Stimulated activated naive B cell treated with anti-CD40 and anti-IgM and Interleukin-4, amounts not matched to agents 10 μg/mL and 1 μg/mL and 100 μg/mL, for 72 hours (primary cell): Measurements from ENCODE around the gene KLK3.
A peak's percentile ranks its signal among the peaks of the same experiment; 100 is the strongest.
"Not testable (repeated sequence)": the region's sequence is repeated elsewhere in the genome, so short reads cannot be mapped to it uniquely, and the experiment has no call there.

Source experiments
- ATAC-seq, 2 donors: fragments of 150-1000 bp; cut with Tn5 transposase; replicated peaks; 2 replicates each; pipeline ENCODE4 v1.10.0; 2021; ENCODE audit warnings: moderate library complexity in 1 of 2
- DNase-seq: peaks from one replicate; pipeline ENCODE4 v3.0.0; 2021
- H3K27ac Mint-ChIP-seq: one replicate; pipeline ENCODE4 v1.8.0; 2022; ENCODE audit warnings: mild to moderate bottlenecking, mixed read lengths
- H3K27me3 Mint-ChIP-seq, 2 donors: one replicate each; pipeline ENCODE4 v1.8.0; 2022; ENCODE audit warnings: mixed read lengths in 2 of 2
- H3K36me3 Mint-ChIP-seq, 2 donors: one replicate each; pipeline ENCODE4 v1.8.0; 2022; ENCODE audit warnings: mixed read lengths in 2 of 2, mild to moderate bottlenecking in 1 of 2
- H3K4me1 Mint-ChIP-seq, 2 donors: one replicate each; pipeline ENCODE4 v1.8.0; 2022; ENCODE audit warnings: mixed read lengths in 2 of 2, mild to moderate bottlenecking in 1 of 2
- H3K4me3 Mint-ChIP-seq, 2 donors: one replicate each; pipeline ENCODE4 v1.8.0; 2022; ENCODE audit warnings: mild to moderate bottlenecking in 2 of 2, mixed read lengths in 2 of 2, moderate library complexity in 1 of 2
- H3K9me3 Mint-ChIP-seq, 2 donors: one replicate each; pipeline ENCODE4 v1.8.0; 2022; ENCODE audit warnings: mixed read lengths in 2 of 2, mild to moderate bottlenecking in 1 of 2

The KLK3 gene

DNA sequence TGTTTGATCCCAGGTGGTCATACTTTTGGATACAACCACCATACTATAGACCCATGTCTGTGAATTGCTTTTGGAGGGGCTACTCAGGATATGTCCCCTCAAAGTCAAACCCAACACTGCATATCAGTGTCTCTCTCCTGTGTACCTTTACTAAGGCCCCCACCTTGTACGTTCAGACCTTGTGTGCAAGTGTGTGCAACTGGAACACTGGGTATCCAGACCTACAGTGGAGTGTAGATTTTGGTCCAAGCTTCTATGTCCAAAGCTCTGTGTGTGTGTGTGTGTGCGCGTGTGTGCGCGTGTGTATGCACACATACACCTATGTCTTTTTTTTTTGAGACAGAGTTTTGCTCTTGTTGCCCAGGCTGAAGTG lies 36.5 kb downstream of the KLK3 start:
- Mint-ChIP-seq H3K27ac (no peak overlapping the region), H3K27me3 (peaks cover 32 to 33% of the 10 kb centered on the region in 2 donors), H3K36me3 (peaks cover 1 to 9% of the 10 kb centered on the region in 2 donors), H3K4me1 (peaks cover 22 to 44% of the 10 kb centered on the region in 2 donors), H3K9me3 (peaks cover 4 to 6% of the 10 kb centered on the region in 2 donors), H3K4me3 (no peak overlapping the region)
- ATAC-seq (peak in 1 of 2 donors; percentile 36), DNase-seq (no peak)

DNA sequence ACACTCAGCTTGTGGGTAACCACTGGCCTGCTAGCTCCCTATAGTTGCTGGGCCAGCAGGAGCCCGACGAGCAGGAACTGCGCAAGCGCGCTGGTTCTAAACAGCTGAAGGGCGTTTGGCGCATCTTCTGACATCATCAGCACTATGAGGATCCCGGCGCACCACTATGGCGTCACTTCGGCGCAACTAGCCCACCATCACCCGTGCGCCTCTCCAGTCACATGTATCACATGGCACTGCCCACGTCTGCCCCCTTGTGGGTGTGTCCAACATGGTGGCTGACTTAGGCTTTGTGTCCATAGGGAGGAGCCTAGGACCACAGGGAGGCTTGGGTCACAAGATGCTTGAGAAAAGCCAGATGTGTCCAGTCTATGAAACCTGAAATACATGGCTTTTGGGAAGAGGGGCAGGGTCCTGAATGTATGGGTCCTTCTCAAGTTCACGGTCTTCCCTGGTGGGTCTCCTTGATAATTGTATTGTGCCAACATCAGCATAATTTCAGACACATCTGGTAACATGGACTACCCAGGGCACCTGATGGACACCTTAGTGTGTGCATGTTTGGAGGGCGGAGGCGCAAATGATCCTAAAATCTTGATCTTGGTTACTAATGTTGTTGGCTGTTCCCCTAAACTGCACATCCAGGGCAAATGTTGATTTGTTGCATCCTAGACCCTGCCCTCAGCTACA lies 38.5 kb downstream of the KLK3 start:
- no peak overlapping the region for H3K27ac Mint-ChIP-seq
- no peak for DNase-seq
- H3K27me3 Mint-ChIP-seq, result peaks cover 22 to 27% of the 10 kb centered on the region in 2 donors
- ATAC-seq, result no peak
- H3K36me3 Mint-ChIP-seq, result peaks cover 1 to 10% of the 10 kb centered on the region in 2 donors
- peaks cover 4 to 14% of the 10 kb centered on the region in 2 donors for H3K9me3 Mint-ChIP-seq
- H3K4me3 Mint-ChIP-seq, result no peak overlapping the region
- peaks cover 37 to 63% of the 10 kb centered on the region in 2 donors for H3K4me1 Mint-ChIP-seq

DNA sequence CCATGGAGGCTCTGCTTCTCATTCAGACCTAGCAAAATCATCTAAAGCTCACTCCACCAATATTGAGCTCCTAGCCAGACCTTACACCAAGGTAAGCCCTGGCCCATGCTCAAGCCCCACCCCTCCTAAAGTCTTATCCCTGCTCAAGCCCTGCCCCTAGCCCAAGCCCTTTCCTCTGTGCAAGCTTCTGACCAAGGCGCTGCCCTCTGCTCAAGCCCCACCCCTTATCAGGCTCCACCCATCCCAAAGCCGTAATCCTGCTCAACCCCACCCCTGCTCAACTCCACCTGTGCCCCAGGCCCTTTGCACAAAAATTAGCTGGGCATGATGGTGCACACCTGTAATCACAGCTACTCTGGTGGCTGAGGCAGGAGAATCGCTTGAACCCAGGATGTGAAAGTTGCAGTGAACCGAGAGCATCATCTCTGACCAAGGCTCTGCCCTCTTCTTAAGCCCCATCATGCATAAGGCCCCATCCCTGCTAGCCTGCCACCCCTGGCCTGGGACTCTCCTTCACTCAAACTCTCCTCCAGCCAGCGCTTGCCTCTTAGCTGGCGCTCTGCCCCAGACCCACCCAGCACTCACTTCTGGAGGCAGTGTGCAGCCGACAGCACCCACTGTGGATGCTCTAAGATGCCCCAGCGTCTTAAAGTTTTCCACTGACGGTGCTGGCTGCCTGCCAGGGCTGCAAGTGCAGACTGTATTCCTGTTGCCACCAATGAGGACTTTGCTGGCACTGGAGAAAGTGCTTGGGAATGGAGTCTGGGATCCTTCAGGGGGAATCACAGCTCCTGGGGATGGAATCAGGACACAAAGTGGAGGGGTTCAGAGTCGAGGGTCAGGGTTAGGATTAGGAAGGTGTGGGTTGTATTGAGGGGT lies 40.0 kb downstream of the KLK3 start:
- peaks cover 17 to 24% of the 10 kb centered on the region in 2 donors for H3K27me3 Mint-ChIP-seq
- H3K36me3 Mint-ChIP-seq, result peaks cover 1 to 10% of the 10 kb centered on the region in 2 donors
- ATAC-seq (no peak), DNase-seq (no peak)
- H3K4me3 Mint-ChIP-seq, result no peak overlapping the region
- peak overlapping the region; percentile 65 for H3K27ac Mint-ChIP-seq
- H3K9me3 Mint-ChIP-seq, result peaks cover 4 to 14% of the 10 kb centered on the region in 2 donors
- H3K4me1 Mint-ChIP-seq, result peaks cover 40 to 74% of the 10 kb centered on the region in 2 donors

DNA sequence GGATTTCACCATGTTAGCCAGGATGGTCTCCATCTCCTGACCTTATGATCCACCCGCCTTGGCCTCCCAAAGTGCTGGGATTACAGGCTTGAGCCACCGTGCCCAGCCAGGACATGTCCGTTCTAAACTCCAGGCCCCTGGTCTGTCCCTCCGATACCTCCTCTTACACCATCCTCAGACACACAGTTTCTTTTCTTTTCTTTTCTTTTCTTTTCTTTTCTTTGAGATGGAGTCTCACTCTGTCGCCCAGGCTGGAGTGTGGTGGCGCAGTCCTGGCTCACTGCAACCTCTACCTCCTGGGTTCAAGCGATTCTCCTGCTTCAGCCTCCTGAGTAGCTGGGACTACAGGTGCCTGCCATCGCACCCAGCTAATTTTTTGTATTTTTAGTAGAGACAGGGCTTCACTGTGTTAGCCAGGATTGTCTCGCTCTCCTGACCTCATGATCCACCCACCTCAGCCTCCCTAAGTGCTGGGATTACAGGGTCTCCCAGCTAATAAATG lies 41.4 kb downstream of the KLK3 start:
- H3K4me1 Mint-ChIP-seq, result peaks cover 34 to 64% of the 10 kb centered on the region in 2 donors
- H3K4me3 Mint-ChIP-seq, result peak overlapping the region; percentile 15 to 24
- DNase-seq, H3K36me3 Mint-ChIP-seq, ATAC-seq: not testable (repeated sequence)
- peaks cover 17 to 24% of the 10 kb centered on the region in 2 donors for H3K27me3 Mint-ChIP-seq
- peaks cover 4 to 14% of the 10 kb centered on the region in 2 donors for H3K9me3 Mint-ChIP-seq
- H3K27ac Mint-ChIP-seq, result peak overlapping the region; percentile 95

DNA sequence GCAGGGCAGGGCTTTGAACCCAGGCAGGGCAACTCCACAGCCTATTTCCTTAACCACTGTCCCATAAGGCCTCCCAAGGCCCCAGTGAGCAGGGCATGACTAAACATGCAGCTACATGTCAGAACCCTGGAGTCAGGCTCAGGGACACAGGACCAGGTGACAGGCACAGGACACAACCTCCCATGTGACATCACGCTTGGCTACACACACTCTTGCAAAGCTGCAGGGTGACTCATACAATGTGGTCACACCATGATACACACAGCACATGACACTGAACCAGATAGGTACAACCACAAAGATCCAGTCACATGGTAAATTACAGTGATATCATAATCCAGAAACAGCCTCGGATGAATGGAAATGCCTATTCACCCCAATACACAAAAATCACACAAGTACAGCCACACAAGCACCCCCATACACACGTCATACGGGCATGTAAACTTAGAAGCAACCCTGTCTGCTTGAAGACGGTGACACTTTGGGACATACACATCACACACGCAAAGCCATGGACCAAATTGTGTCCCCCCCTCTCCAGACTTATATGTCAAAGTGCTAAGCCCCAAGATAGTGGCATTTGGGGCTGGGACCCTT lies 42.0 kb downstream of the KLK3 start:
- Mint-ChIP-seq H3K27ac (peak overlapping the region; percentile 95), H3K4me3 (peak overlapping the region; percentile 9 to 33), H3K27me3 (peaks cover 17 to 24% of the 10 kb centered on the region in 2 donors), H3K36me3 (peaks cover 1 to 10% of the 10 kb centered on the region in 2 donors), H3K9me3 (peaks cover 4 to 14% of the 10 kb centered on the region in 2 donors), H3K4me1 (peaks cover 29 to 59% of the 10 kb centered on the region in 2 donors)
- DNase-seq, result peak; percentile 84
- ATAC-seq, result peak; percentile 98

DNA sequence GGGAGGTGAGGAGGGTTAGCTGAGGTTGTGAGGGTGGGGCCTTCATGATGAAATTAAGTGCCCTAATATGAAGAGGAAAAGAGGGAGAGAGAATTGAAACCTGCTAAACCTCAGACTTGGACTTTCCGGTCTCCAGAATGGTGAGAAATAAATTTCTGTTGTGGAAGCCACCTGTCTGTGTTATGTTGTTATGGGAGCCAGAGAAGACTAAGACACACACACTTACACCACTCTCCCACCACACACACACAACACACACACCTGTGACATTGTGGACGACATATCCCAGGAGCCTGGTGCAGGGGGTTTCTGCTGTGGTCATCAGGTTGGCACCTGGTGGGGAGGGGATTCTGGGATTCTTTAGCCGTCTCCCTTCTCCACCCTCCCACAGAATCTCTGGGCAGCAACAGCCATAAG lies 42.5 kb downstream of the KLK3 start:
- Mint-ChIP-seq H3K27me3 (peaks cover 17 to 24% of the 10 kb centered on the region in 2 donors), H3K9me3 (peaks cover 4 to 14% of the 10 kb centered on the region in 2 donors), H3K36me3 (peaks cover 1 to 10% of the 10 kb centered on the region in 2 donors), H3K27ac (peak overlapping the region; percentile 95), H3K4me3 (peak overlapping the region; percentile 9 to 33), H3K4me1 (peaks cover 29 to 54% of the 10 kb centered on the region in 2 donors)
- peak; percentile 37 to 45 for ATAC-seq
- no peak for DNase-seq

DNA sequence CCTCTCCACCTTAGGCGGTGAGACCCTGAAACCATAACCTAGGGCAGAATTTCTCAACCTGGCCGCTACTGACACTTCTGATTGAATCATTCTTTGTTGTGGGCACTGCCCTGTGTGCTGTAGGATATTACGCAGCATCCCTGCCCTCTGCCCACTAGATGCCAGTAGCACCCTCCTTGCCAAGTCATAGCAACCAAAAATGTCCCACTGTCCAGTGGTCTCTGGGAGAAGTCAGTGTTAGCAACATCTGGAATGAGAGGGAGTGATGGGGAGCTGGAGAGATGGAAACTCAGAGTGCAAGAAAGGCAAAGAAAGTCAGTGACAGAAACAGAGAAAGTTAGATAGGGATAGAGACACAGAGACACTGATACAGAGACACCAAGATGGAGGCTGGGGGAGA lies 42.9 kb downstream of the KLK3 start:
- H3K4me1 Mint-ChIP-seq, result peaks cover 27 to 50% of the 10 kb centered on the region in 2 donors
- H3K27ac Mint-ChIP-seq, result peak overlapping the region; percentile 95

DNA sequence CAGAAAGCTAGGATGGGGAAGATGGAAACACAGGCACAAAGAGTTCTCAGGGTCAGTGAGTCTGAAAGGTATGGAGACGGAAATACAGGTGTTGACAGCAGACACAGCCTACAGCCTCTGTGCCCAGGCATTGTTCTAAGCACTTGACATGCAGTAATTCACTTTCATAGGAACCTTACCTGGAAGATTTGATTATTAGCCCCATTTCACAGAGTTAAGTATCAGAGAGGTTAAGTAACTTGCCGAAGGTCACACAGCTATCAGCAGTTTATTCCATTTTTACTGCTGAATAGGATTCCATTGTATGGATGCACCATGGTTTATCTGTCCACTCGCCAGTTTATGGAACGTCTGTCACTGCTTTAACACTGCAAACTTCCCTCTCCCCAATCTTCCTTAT lies 43.3 kb downstream of the KLK3 start:
- Mint-ChIP-seq H3K4me1 (peaks cover 27 to 49% of the 10 kb centered on the region in 2 donors), H3K4me3 (no peak overlapping the region), H3K27ac (peak overlapping the region; percentile 95), H3K36me3 (peaks cover 1 to 10% of the 10 kb centered on the region in 2 donors), H3K27me3 (peaks cover 21 to 24% of the 10 kb centered on the region in 2 donors), H3K9me3 (peaks cover 4 to 14% of the 10 kb centered on the region in 2 donors)
- no peak for DNase-seq
- ATAC-seq, result no peak

More for the DNA sequence above, 42.9 kb downstream of the KLK3 start:
- Mint-ChIP-seq H3K4me3 (no peak overlapping the region), H3K27me3 (peaks cover 17 to 24% of the 10 kb centered on the region in 2 donors), H3K36me3 (peaks cover 1 to 10% of the 10 kb centered on the region in 2 donors), H3K9me3 (peaks cover 4 to 14% of the 10 kb centered on the region in 2 donors)
- ATAC-seq, result no peak
- no peak for DNase-seq

DNA sequence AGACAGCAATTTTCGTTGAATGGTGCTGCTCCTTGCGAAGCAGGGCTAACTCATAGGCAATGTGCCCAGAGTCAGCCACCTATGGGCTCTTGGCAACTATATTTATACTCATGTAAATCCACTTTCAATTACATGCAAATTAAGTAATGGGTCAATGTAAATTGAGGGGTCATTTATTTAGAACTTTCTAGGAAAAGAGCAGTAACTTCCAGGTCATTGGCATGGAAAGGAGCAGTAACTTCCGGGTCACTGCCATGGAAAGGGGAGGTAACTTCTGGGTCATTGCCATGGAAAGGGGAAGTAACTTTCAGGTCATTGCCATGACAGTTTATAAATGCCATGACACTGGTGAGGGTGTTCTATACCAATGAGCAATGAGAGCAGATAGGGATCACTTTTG lies 44.9 kb downstream of the KLK3 start:
- Mint-ChIP-seq H3K27me3 (peaks cover 19 to 22% of the 10 kb centered on the region in 2 donors), H3K4me1 (peaks cover 25 to 43% of the 10 kb centered on the region in 2 donors), H3K27ac (no peak overlapping the region), H3K4me3 (no peak overlapping the region), H3K9me3 (peaks cover 4 to 14% of the 10 kb centered on the region in 2 donors), H3K36me3 (peaks cover 0 to 10% of the 10 kb centered on the region in 2 donors)
- ATAC-seq, result no peak
- DNase-seq, result no peak

DNA sequence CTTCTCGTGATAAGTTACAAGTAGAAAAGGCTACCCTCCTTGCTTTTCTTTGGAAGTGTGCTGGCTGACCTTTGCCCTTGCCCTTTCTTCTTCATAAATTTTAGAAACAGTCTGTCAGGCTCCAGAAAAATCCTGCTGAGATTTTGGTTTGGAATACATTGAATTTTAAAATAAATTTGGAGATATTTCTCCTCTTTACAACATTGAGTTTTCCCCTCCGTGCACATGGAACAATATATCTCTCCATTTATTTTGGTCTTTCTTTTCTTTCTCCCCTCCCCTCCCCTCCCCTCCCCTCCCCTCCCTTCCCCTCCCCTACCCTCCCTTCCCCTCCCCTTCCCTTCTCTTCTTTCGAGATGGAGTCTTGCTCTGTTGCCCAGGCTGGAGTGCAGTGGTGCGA lies 47.9 kb downstream of the KLK3 start:
- DNase-seq (no peak), ATAC-seq (no peak)
- Mint-ChIP-seq H3K27me3 (peaks cover 16 to 30% of the 10 kb centered on the region in 2 donors), H3K36me3 (no peaks in the 10 kb centered on the region), H3K27ac (no peak overlapping the region), H3K4me1 (peaks cover 6 to 15% of the 10 kb centered on the region in 2 donors), H3K9me3 (peaks cover 0 to 3% of the 10 kb centered on the region in 2 donors), H3K4me3 (no peak overlapping the region)

DNA sequence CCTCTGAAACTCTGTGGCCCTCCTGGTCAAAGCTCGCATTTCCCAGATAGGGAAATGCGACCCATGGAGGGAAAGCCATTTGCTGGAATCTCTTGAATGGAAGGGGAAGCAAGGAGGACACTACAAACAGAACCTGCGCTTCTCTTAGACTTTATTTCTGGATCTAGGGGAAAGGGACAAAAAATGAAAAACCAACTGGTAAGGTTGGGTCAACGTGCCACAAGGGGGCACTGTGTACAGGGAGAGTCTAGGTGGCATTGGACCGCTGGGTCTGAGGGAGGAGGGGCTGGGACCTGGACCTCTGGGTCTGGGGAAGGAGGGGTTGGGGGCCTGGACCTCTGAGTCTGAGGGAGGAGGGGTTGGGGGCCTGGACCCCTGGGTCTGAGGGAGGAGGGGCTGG lies 51.5 kb downstream of the KLK3 start:
- H3K27me3 Mint-ChIP-seq, result peaks cover 12 to 57% of the 10 kb centered on the region in 2 donors

DNA sequence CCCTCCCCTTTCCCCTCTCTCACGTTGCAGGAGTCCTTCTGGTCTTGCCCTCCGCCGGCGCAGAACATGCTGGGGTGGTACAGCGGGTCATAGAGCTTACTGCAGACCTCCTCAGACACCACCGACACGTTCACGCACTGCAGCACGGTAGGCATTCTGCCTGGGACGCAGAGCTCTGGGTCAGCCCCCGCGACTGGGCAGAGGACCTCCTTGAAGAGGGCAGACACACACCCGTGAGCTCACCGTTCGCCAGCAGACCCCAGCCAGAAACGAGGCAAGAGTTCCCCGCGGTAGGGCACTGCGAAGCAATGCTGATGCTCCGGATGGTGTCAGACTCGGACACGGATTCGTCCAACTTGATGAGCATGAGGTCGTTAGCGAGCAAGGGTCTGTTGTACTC lies 53.6 kb downstream of the KLK3 start:
- DNase-seq (no peak), ATAC-seq (no peak)
- Mint-ChIP-seq H3K4me1 (peaks cover 12 to 17% of the 10 kb centered on the region in 2 donors), H3K27ac (no peak overlapping the region), H3K27me3 (peaks cover 6 to 67% of the 10 kb centered on the region in 2 donors), H3K9me3 (no peaks in the 10 kb centered on the region), H3K36me3 (no peaks in the 10 kb centered on the region), H3K4me3 (no peak overlapping the region)

More for the DNA sequence above, 51.5 kb downstream of the KLK3 start:
- Mint-ChIP-seq H3K4me1 (peaks cover 12 to 17% of the 10 kb centered on the region in 2 donors), H3K4me3 (no peak overlapping the region), H3K9me3 (no peaks in the 10 kb centered on the region), H3K27ac (no peak overlapping the region), H3K36me3 (no peaks in the 10 kb centered on the region)
- ATAC-seq (no peak), DNase-seq (no peak)

DNA sequence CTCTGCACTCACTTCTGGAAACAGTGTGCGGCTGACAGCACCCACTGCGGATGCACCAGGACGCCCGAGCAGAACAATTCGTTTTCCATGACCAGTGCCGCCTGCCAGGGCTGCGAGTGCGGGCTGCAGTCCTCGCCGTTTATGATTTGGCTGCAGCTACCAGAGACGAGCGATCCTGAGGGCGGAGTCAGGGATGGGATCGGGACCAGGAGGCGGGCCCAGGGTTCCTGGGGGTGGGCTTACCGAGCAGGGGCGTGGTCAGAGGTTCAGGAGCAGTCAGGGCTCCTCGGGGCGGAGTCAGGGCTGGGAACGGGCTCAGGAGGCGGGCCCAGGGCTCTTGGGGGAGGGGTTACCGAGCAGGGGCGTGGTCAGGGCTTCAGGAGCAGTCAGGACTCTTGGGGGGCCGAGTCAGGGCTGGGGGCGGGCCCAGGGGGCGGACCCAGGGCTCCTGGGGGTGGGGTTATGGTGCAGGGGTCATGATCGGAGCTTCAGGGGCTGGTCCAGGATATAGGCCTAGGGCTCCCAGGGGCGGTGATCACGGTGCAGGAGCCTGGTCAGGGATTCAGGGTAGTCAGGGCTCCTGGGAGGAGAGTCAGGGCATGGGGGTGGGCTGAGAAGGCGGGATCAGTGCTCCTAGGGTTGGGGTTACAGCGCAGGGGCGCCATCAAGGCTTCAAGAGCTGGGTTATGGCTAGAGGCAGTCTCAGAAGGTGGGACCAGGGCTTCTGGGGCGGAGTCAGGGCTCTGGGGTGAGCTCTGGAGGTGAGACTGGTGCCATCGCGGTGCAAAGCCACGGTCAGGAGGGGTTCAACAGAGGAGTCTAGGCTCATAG lies 54.7 kb downstream of the KLK3 start:
- no peak for DNase-seq

More for the DNA sequence above, 54.7 kb downstream of the KLK3 start:
- peak overlapping the region; percentile 69 to 74 for H3K4me3 Mint-ChIP-seq
- H3K27me3 Mint-ChIP-seq, result peaks cover 6 to 63% of the 10 kb centered on the region in 2 donors
- H3K27ac Mint-ChIP-seq, result no peak overlapping the region
- H3K9me3 Mint-ChIP-seq, result no peaks in the 10 kb centered on the region
- H3K4me1 Mint-ChIP-seq, result peaks cover 12 to 17% of the 10 kb centered on the region in 2 donors
- peak; percentile 59 to 71 for ATAC-seq
- no peaks in the 10 kb centered on the region for H3K36me3 Mint-ChIP-seq
